HepG2 (cell line): ENCODE results near the gene GAL3ST3. TPM values are rescaled to one million over a fixed set of nuclear protein-coding genes. Genes with fewer than 3 reads are reported as not detected.

ENCODE experiments used
- ARHGAP35 ChIP-seq: sonication (generic); formaldehyde crosslinking; IDR thresholded peaks from 2 replicates; pipeline ENCODE4 v1.9.0; 2022; ENCODE audit warnings: mild to moderate bottlenecking, inconsistent platforms, moderate library complexity, missing genetic modification reagents, borderline replicate concordance
- ATF7-NPFF ChIP-seq: sonication (generic); formaldehyde crosslinking; IDR thresholded peaks from 2 replicates; pipeline ENCODE4 v1.8.1; 2023; ENCODE audit warnings: mild to moderate bottlenecking, low read depth, missing genetic modification reagents, moderate library complexity
- DR1 ChIP-seq: sonication (generic); formaldehyde crosslinking; IDR thresholded peaks from 2 replicates; pipeline ENCODE4 v1.8.0; 2021; ENCODE audit warnings: mild to moderate bottlenecking, missing genetic modification reagents, inconsistent platforms
- HNF1B ChIP-seq: sonication (generic); formaldehyde crosslinking; IDR thresholded peaks from 2 replicates; pipeline ENCODE4 v1.5.1; 2020; ENCODE audit warnings: mild to moderate bottlenecking, moderate library complexity, missing genetic modification reagents
- KLF12 ChIP-seq: sonication (generic); formaldehyde crosslinking; IDR thresholded peaks from 2 replicates; pipeline ENCODE4 v1.4.0; 2020; ENCODE audit warnings: missing genetic modification reagents, borderline replicate concordance
- SALL1 ChIP-seq: sonication (generic); formaldehyde crosslinking; IDR thresholded peaks from 2 replicates; pipeline ENCODE4 v1.8.0; 2022; ENCODE audit warnings: mild to moderate bottlenecking, missing genetic modification reagents
- STAG1 ChIP-seq: sonication (generic); formaldehyde crosslinking; IDR thresholded peaks from 2 replicates; pipeline ENCODE4 v1.4.0; 2020; ENCODE audit warnings: missing genetic modification reagents
- ZBTB1 ChIP-seq: sonication (generic); formaldehyde crosslinking; IDR thresholded peaks from 2 replicates; pipeline ENCODE4 v1.4.0; 2020; ENCODE audit warnings: missing genetic modification reagents, borderline replicate concordance
- ZFP82 ChIP-seq: sonication (generic); formaldehyde crosslinking; IDR thresholded peaks from 2 replicates; pipeline ENCODE4 v1.5.1; 2020; ENCODE audit warnings: mild to moderate bottlenecking, missing genetic modification reagents, borderline replicate concordance
- ZFY ChIP-seq: sonication (generic); formaldehyde crosslinking; IDR thresholded peaks from 2 replicates; pipeline ENCODE4 v1.4.0; 2020; ENCODE audit warnings: missing genetic modification reagents
- ZMYM3 ChIP-seq: sonication (generic); formaldehyde crosslinking; IDR thresholded peaks from 2 replicates; pipeline ENCODE4 v1.5.1; 2020; ENCODE audit warnings: mild to moderate bottlenecking, missing genetic modification reagents
- ZNF329 ChIP-seq: sonication (generic); formaldehyde crosslinking; IDR thresholded peaks from 2 replicates; pipeline ENCODE4 v1.9.0; 2021; ENCODE audit warnings: low read depth, mild to moderate bottlenecking, missing genetic modification reagents
- ZNF331 ChIP-seq: sonication (generic); formaldehyde crosslinking; IDR thresholded peaks from 2 replicates; pipeline ENCODE4 v1.4.0; 2020; ENCODE audit warnings: missing genetic modification reagents
- ZNF430 ChIP-seq: sonication (generic); formaldehyde crosslinking; IDR thresholded peaks from 2 replicates; pipeline ENCODE4 v1.9.0; 2021; ENCODE audit warnings: mild to moderate bottlenecking, missing genetic modification reagents
- ZNF567 ChIP-seq: sonication (generic); formaldehyde crosslinking; IDR thresholded peaks from 2 replicates; pipeline ENCODE4 v1.8.1; 2023; ENCODE audit warnings: mild to moderate bottlenecking, missing genetic modification reagents, borderline replicate concordance
- ZNF674 ChIP-seq: sonication (generic); formaldehyde crosslinking; IDR thresholded peaks from 2 replicates; pipeline ENCODE4 v1.5.0; 2020; ENCODE audit warnings: low read depth, mild to moderate bottlenecking, missing genetic modification reagents
- ZNF709 ChIP-seq: sonication (generic); formaldehyde crosslinking; IDR thresholded peaks from 2 replicates; pipeline ENCODE4 v1.5.0; 2020; ENCODE audit warnings: mild to moderate bottlenecking, missing genetic modification reagents
- ZNF766 ChIP-seq: sonication (generic); formaldehyde crosslinking; IDR thresholded peaks from 2 replicates; pipeline ENCODE4 v1.5.0; 2020; ENCODE audit warnings: missing genetic modification reagents, borderline replicate concordance
- ZNF784 ChIP-seq: sonication (generic); formaldehyde crosslinking; IDR thresholded peaks from 2 replicates; pipeline ENCODE4 v1.5.1; 2020; ENCODE audit warnings: missing genetic modification reagents, mild to moderate bottlenecking, borderline replicate concordance
- polyA plus RNA-seq, 8 experiments: library from polyadenylated mRNA; depleted of rRNA in 3 of 8; stranded (reverse) in 7 of 8; unstranded in 1 of 8; fragments of >200 nt; fragmentation: Illumina TruSeq in 4 of 8; extraction: Trizol in 4 of 8; gene quantifications; 2 replicates each; pipeline versions ENCODE4 v1.2.1 to v1.2.3, GENCODE V29; 2011 to 2016; ENCODE audit warnings: low read depth in 4 of 8, missing spikeins in 1 of 8, mixed read lengths in 1 of 8; ENCODE audit not compliant: insufficient read depth in 1 of 8
- total RNA-seq, 5 experiments: library from RNA; depleted of rRNA; stranded (reverse); fragments of >200 nt; fragmentation: Illumina TruSeq; extraction: Trizol; gene quantifications; 2 replicates each; pipeline ENCODE4 v1.2.3, GENCODE V29; 2016; ENCODE audit warnings: low read depth in 1 of 5
- TF ChIP-seq, protein P1 (sequence below), 2 experiments: fragments of 450-650 bp in 1 of 2; sonication (generic) in 1 of 2; formaldehyde crosslinking; IDR thresholded peaks; 2 replicates each; pipeline versions ENCODE4 v1.5.0 to v1.8.0; 2020 to 2022; ENCODE audit warnings: mild to moderate bottlenecking in 1 of 2, missing genetic modification reagents in 1 of 2
- TF ChIP-seq, protein P2 (sequence below): sonication (generic); formaldehyde crosslinking; IDR thresholded peaks from 2 replicates; pipeline ENCODE4 v1.4.0; 2020; ENCODE audit warnings: missing genetic modification reagents, borderline replicate concordance
- TF ChIP-seq, protein P3 (sequence below): sonication (generic); formaldehyde crosslinking; IDR thresholded peaks from 2 replicates; pipeline ENCODE4 v1.4.0; 2020; ENCODE audit warnings: mild to moderate bottlenecking, missing genetic modification reagents

The GAL3ST3 gene
- total and polyA plus RNA-seq, 2 of the 13 experiments (the other 11 are each of a cell fraction or from before 2014, with no cell fraction given): not detected

DNA sequence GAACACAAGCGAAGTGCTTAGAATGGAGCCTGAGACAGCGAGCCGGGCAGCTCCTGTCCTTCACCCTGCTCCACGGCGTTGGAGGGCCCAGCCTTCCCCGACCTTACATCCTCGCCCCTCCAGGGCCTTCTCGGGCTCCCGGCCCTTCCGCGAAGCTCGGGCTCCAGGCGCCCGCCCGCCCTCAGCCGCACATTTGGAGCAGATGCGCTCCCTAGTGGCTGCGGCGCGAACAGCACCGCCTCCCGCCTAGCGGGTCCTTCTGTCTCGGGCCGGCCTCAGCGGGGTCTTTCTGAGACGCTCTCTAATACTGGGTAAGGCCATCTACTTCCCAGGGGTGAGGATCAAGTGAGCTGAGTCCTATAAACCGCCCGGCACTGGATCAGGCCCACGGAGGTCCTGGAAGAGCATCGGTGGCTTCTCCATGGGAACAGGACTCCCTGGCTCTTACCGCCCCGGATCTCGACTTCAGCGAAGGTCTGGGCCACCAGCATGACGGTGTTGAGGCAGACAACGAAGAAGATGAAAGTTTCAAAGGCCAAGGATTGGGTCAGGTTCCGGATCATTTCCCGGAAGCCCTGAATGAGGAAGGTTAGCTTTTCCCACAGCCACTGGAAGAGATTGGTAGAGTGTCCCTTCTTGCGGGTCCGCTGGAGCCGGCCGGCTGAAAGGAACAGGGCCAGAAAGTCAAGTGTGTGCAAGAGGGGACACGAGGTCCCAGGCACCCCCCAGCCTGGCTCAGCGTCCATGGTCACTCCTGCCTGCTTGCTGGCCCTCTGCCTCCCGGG, 26.4 kb downstream of the GAL3ST3 start (continued):
- TF ChIP-seq HNF1B (CRISPR knock-in tag) (peak; percentile 31; the same call in 1 of the 2 replicates), DR1 (CRISPR knock-in tag) (0 out of 2 replicates have a peak, but pooled peaks have one; percentile 36), ZNF567 (CRISPR knock-in tag) (no peak), ZBTB1 (CRISPR knock-in tag) (no peak), ZNF674 (CRISPR knock-in tag) (no peak), ATF7-NPFF (CRISPR knock-in tag) (0 out of 2 replicates have a peak, but pooled peaks have one; percentile 32), ZMYM3 (no peak), SALL1 (CRISPR knock-in tag) (peak; percentile 21; the same call in 1 of the 2 replicates), KLF12 (CRISPR knock-in tag) (0 out of 2 replicates have a peak, but pooled peaks have one; percentile 58), ZNF709 (CRISPR knock-in tag) (no peak), ZNF766 (CRISPR knock-in tag) (0 out of 2 replicates have a peak, but pooled peaks have one; percentile 48), ZNF784 (CRISPR knock-in tag) (peak; percentile 64; the same call in 1 of the 2 replicates), ZNF329 (no peak), ZNF430 (CRISPR knock-in tag) (no peak), ZFP82 (CRISPR knock-in tag) (no peak), ZNF331 (CRISPR knock-in tag) (peak; percentile 38; the same call in 1 of the 2 replicates), STAG1 (CRISPR knock-in tag) (peak; percentile 82), ARHGAP35 (CRISPR knock-in tag) (no peak), ZFY (CRISPR knock-in tag) (peak; percentile 68)
- TF ChIP-seq, protein P1, sequence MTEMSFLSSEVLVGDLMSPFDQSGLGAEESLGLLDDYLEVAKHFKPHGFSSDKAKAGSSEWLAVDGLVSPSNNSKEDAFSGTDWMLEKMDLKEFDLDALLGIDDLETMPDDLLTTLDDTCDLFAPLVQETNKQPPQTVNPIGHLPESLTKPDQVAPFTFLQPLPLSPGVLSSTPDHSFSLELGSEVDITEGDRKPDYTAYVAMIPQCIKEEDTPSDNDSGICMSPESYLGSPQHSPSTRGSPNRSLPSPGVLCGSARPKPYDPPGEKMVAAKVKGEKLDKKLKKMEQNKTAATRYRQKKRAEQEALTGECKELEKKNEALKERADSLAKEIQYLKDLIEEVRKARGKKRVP (CRISPR knock-in tag; IDR thresholded peaks at IDR 0.05): no peak
- TF ChIP-seq, protein P2, sequence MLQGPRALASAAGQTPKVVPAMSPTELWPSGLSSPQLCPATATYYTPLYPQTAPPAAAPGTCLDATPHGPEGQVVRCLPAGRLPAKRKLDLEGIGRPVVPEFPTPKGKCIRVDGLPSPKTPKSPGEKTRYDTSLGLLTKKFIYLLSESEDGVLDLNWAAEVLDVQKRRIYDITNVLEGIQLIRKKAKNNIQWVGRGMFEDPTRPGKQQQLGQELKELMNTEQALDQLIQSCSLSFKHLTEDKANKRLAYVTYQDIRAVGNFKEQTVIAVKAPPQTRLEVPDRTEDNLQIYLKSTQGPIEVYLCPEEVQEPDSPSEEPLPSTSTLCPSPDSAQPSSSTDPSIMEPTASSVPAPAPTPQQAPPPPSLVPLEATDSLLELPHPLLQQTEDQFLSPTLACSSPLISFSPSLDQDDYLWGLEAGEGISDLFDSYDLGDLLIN: peak; percentile 48; the same call in 1 of the 2 replicates
- TF ChIP-seq, protein P3, sequence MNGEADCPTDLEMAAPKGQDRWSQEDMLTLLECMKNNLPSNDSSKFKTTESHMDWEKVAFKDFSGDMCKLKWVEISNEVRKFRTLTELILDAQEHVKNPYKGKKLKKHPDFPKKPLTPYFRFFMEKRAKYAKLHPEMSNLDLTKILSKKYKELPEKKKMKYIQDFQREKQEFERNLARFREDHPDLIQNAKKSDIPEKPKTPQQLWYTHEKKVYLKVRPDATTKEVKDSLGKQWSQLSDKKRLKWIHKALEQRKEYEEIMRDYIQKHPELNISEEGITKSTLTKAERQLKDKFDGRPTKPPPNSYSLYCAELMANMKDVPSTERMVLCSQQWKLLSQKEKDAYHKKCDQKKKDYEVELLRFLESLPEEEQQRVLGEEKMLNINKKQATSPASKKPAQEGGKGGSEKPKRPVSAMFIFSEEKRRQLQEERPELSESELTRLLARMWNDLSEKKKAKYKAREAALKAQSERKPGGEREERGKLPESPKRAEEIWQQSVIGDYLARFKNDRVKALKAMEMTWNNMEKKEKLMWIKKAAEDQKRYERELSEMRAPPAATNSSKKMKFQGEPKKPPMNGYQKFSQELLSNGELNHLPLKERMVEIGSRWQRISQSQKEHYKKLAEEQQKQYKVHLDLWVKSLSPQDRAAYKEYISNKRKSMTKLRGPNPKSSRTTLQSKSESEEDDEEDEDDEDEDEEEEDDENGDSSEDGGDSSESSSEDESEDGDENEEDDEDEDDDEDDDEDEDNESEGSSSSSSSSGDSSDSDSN: peak; percentile 55
